GM23338 (cell line): ENCODE data around the gene FBXW10.
"Not testable (repeated sequence)": the region's sequence is repeated elsewhere in the genome, so short reads cannot be mapped to it uniquely, and the experiment has no call there.

Source experiments
- CREB1 ChIP-seq: fragments of 250-450 bp; sonication (Bioruptor Pico); IDR thresholded peaks from 2 replicates; pipeline ENCODE4 v1.5.0; 2020; ENCODE audit warnings: low read depth, mild to moderate bottlenecking, moderate library complexity
- CTCF ChIP-seq, 2 experiments: fragments of 200-600 bp in 1 of 2; sonication (generic) in 1 of 2; conservative IDR thresholded peaks; 2 replicates each; pipeline versions ENCODE4 v1.5.1 to v1.6.1; 2016 to 2017; ENCODE audit warnings: antibody characterized with exemption in 2 of 2, low read depth in 2 of 2, mild to moderate bottlenecking in 2 of 2, moderate library complexity in 1 of 2
- ETS1 ChIP-seq: IDR thresholded peaks from 2 replicates; pipeline ENCODE4 v1.6.1; 2016; ENCODE audit warnings: antibody characterized with exemption
- EZH2 ChIP-seq: fragments of 200-600 bp; sonication (generic); IDR thresholded peaks from one replicate; pipeline ENCODE4 v1.8.0; 2017; ENCODE audit warnings: antibody characterized with exemption, mild to moderate bottlenecking, low read depth; ENCODE audit not compliant: unreplicated experiment
- EZH2phosphoT487 ChIP-seq: fragments of 200-600 bp; sonication (generic); IDR thresholded peaks from one replicate; pipeline ENCODE4 v1.8.1; 2018; ENCODE audit warnings: antibody characterized with exemption; ENCODE audit not compliant: unreplicated experiment
- JUNB ChIP-seq: IDR thresholded peaks from one replicate; pipeline ENCODE4 v1.6.1; 2016; ENCODE audit warnings: antibody characterized with exemption; ENCODE audit not compliant: unreplicated experiment
- POLR2AphosphoS5 ChIP-seq: IDR thresholded peaks from 2 replicates; pipeline ENCODE4 v1.6.1; 2016; ENCODE audit warnings: antibody characterized with exemption, low read depth
- STAT1 ChIP-seq: IDR thresholded peaks from one replicate; pipeline ENCODE4 v1.6.1; 2016; ENCODE audit warnings: antibody characterized with exemption; ENCODE audit not compliant: unreplicated experiment
- ZNF331 ChIP-seq: fragments of 250-450 bp; sonication (Bioruptor Pico); IDR thresholded peaks from 2 replicates; pipeline ENCODE4 v1.5.0; 2020; ENCODE audit warnings: low read depth, mild to moderate bottlenecking, moderate library complexity
- TF ChIP-seq, protein P1 (sequence below): IDR thresholded peaks from one replicate; pipeline ENCODE4 v1.6.1; 2018; ENCODE audit warnings: antibody characterized with exemption; ENCODE audit not compliant: unreplicated experiment

GRCh38 chr17:18746551-18746950 is 2.7 kb downstream of the FBXW10 start:
- not testable (repeated sequence) for TF ChIP-seq ZNF331 (CRISPR knock-in tag); POLR2AphosphoS5; CTCF (conservative IDR thresholded peaks at IDR 0.05; ENCODE audit: low read depth in 2 of 2); EZH2; CREB1 (CRISPR knock-in tag); STAT1; EZH2phosphoT487; ETS1; JUNB
- TF ChIP-seq, protein P1, sequence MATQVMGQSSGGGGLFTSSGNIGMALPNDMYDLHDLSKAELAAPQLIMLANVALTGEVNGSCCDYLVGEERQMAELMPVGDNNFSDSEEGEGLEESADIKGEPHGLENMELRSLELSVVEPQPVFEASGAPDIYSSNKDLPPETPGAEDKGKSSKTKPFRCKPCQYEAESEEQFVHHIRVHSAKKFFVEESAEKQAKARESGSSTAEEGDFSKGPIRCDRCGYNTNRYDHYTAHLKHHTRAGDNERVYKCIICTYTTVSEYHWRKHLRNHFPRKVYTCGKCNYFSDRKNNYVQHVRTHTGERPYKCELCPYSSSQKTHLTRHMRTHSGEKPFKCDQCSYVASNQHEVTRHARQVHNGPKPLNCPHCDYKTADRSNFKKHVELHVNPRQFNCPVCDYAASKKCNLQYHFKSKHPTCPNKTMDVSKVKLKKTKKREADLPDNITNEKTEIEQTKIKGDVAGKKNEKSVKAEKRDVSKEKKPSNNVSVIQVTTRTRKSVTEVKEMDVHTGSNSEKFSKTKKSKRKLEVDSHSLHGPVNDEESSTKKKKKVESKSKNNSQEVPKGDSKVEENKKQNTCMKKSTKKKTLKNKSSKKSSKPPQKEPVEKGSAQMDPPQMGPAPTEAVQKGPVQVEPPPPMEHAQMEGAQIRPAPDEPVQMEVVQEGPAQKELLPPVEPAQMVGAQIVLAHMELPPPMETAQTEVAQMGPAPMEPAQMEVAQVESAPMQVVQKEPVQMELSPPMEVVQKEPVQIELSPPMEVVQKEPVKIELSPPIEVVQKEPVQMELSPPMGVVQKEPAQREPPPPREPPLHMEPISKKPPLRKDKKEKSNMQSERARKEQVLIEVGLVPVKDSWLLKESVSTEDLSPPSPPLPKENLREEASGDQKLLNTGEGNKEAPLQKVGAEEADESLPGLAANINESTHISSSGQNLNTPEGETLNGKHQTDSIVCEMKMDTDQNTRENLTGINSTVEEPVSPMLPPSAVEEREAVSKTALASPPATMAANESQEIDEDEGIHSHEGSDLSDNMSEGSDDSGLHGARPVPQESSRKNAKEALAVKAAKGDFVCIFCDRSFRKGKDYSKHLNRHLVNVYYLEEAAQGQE: not testable (repeated sequence)
